GM19455 (cell line): ENCODE measurements around the gene CHD2.

ENCODE experiments used
- ATAC-seq: cut with Tn5 transposase; IDR thresholded peaks from one replicate; pipeline ENCODE4 v1.9.1; 2021; ENCODE audit not compliant: unreplicated experiment

The CHD2 gene

GRCh38 chr15:92954578-92954977 is 54.5 kb downstream of the CHD2 start:
- no peak for ATAC-seq

- no peak for ATAC-seq
Observed at GRCh38 chr15:92955706-92956105, 55.6 kb downstream of the CHD2 start.

GRCh38 chr15:92958105-92958504 is 58.0 kb downstream of the CHD2 start:
- no peak for ATAC-seq

- no peak for ATAC-seq
Observed at GRCh38 chr15:92959219-92959618, 59.1 kb downstream of the CHD2 start.

GRCh38 chr15:92960996-92961681 is 61.0 kb downstream of the CHD2 start:
- no peak for ATAC-seq

- no peak for ATAC-seq
Observed at GRCh38 chr15:92962914-92963313, 62.8 kb downstream of the CHD2 start.

- no peak for ATAC-seq
Observed at GRCh38 chr15:92963794-92964193, 63.7 kb downstream of the CHD2 start.

GRCh38 chr15:92968926-92969651 is 69.0 kb downstream of the CHD2 start:
- no peak for ATAC-seq

- ATAC-seq, result no peak
Observed at GRCh38 chr15:92970656-92971055, 70.5 kb downstream of the CHD2 start.

- no peak for ATAC-seq
Observed at GRCh38 chr15:92971081-92971480, 71.0 kb downstream of the CHD2 start.

- no peak for ATAC-seq
Observed at GRCh38 chr15:92971713-92972112, 71.6 kb downstream of the CHD2 start.

GRCh38 chr15:92974183-92974915 is 74.2 kb downstream of the CHD2 start:
- ATAC-seq, result no peak

- no peak for ATAC-seq
Observed at GRCh38 chr15:92979011-92979701, 79.0 kb downstream of the CHD2 start.

- no peak for ATAC-seq
Observed at GRCh38 chr15:92981333-92981732, 81.2 kb downstream of the CHD2 start.

GRCh38 chr15:92984161-92984560 is 84.0 kb downstream of the CHD2 start:
- ATAC-seq, result no peak

GRCh38 chr15:92989470-92989869 is 89.3 kb downstream of the CHD2 start:
- ATAC-seq, result no peak

GRCh38 chr15:92990031-92990430 is 89.9 kb downstream of the CHD2 start:
- ATAC-seq, result no peak

- no peak for ATAC-seq
Observed at GRCh38 chr15:92992720-92993119, 92.6 kb downstream of the CHD2 start.

GRCh38 chr15:92997821-92998220 is 97.7 kb downstream of the CHD2 start:
- no peak for ATAC-seq

- ATAC-seq, result no peak
Observed at GRCh38 chr15:93001156-93001555, 101.0 kb downstream of the CHD2 start.

- no peak for ATAC-seq
Observed at GRCh38 chr15:93001881-93002280, 101.8 kb downstream of the CHD2 start.
